AG04449 (cell line): ENCODE measurements around the gene WDFY2.
"Not testable (repeated sequence)": the region's sequence is repeated elsewhere in the genome, so short reads cannot be mapped to it uniquely, and the experiment has no call there.

Source experiments
- CTCF ChIA-PET: fragments of 350-600 bp; formaldehyde crosslinking; extraction: SDS; loops from one replicate; lab custom pipeline; 2021; ENCODE audit warnings: antibody characterized with exemption; lab: Yijun Ruan, JAX
- POLR2A ChIA-PET: fragments of 400-600, 350-600 bp; formaldehyde crosslinking; extraction: SDS; loops from one replicate; lab custom pipeline; 2020; ENCODE audit warnings: antibody characterized with exemption, inconsistent platforms; lab: Yijun Ruan, JAX
- DNase-seq: peaks from one replicate; pipeline ENCODE4 v3.0.0-alpha.2; 2010; ENCODE audit warnings: low read depth, low spot score
- H3K4me3 ChIP-seq: 2 replicates; pipeline ENCODE4 v1.5.1; 2011; ENCODE audit warnings: low read depth, mild to moderate bottlenecking, control low read depth, low read length
- CTCF ChIP-seq: IDR thresholded peaks from one replicate; pipeline ENCODE4 v1.5.1; 2011; ENCODE audit warnings: mild to moderate bottlenecking, moderate library complexity, low read length, control low read depth, inconsistent platforms; ENCODE audit not compliant: insufficient read depth; ENCODE audit errors: missing control alignments

Gene WDFY2

GRCh38 chr13:51639171-51639570 is 54.9 kb downstream of the WDFY2 start:
- ChIA-PET CTCF (no interaction called here), POLR2A (interaction anchor here (1.9 kb wide), 1 partner anchor 186 kb away, joined by 5 read pairs; the partner anchor contains the start of gene INTS6)
- TF ChIP-seq CTCF: no peak
- no peak overlapping the region for H3K4me3 ChIP-seq
- no peak for DNase-seq

GRCh38 chr13:51640696-51641095 is 56.4 kb downstream of the WDFY2 start:
- POLR2A ChIA-PET, H3K4me3 ChIP-seq, DNase-seq: not testable (repeated sequence)
- CTCF ChIA-PET: interaction anchor here (1.4 kb wide), 1 partner anchor 92 kb away, joined by 5 read pairs; no protein-coding TSS in a partner anchor

- TF ChIP-seq CTCF: no peak
- ChIA-PET POLR2A (interaction anchor here (0.6 to 2.1 kb wide), 3 partner anchors 47 to 190 kb away, joined by 3 to 14 read pairs (median 4); partner anchors contain the start of gene INTS6), CTCF (interaction anchor here (0.8 kb wide), 1 partner anchor 50 kb away, joined by 3 read pairs; no protein-coding TSS in a partner anchor)
- DNase-seq: peak; percentile 80
- peak overlapping the region; percentile 4 for H3K4me3 ChIP-seq
These were observed 59.0 kb downstream of the WDFY2 start for GRCh38 chr13:51643105-51643881.

GRCh38 chr13:51643882-51644281 is 59.6 kb downstream of the WDFY2 start:
- TF ChIP-seq CTCF: no peak
- ChIA-PET POLR2A (interaction anchor here (0.6 to 2.1 kb wide), 3 partner anchors 48 to 191 kb away, joined by 3 to 14 read pairs (median 4); partner anchors contain the start of gene INTS6), CTCF (interaction anchor here (0.8 kb wide), 1 partner anchor 51 kb away, joined by 3 read pairs; no protein-coding TSS in a partner anchor)
- no peak overlapping the region for H3K4me3 ChIP-seq
- peak; percentile 76 for DNase-seq

GRCh38 chr13:51644654-51645053 is 60.4 kb downstream of the WDFY2 start:
- no peak for DNase-seq
- ChIA-PET POLR2A (interaction anchor here (0.6 to 2.1 kb wide), 2 partner anchors 13 to 192 kb away, joined by 3 to 14 read pairs; partner anchors contain the start of gene INTS6), CTCF (interaction anchor here (0.6 to 1.1 kb wide), 2 partner anchors 10 to 12 kb away, joined by 3 read pairs; no protein-coding TSS in a partner anchor)
- H3K4me3 ChIP-seq: no peak overlapping the region
- no peak for TF ChIP-seq CTCF

GRCh38 chr13:51645154-51645650 is 60.9 kb downstream of the WDFY2 start:
- ChIA-PET CTCF (interaction anchor here (0.6 to 1.5 kb wide), 4 partner anchors 9 to 152 kb away, joined by 3 to 4 read pairs (median 3); no protein-coding TSS in a partner anchor), POLR2A (interaction anchor here (0.6 to 2.1 kb wide), 2 partner anchors 14 to 192 kb away, joined by 3 to 14 read pairs; partner anchors contain the start of gene INTS6)
- no peak overlapping the region for H3K4me3 ChIP-seq
- TF ChIP-seq CTCF: no peak
- DNase-seq: no peak
